ENCODE measurements around the gene CFAP77. TPM values are rescaled to one million over a fixed set of nuclear protein-coding genes. Genes with fewer than 3 reads are reported as not detected.

Gene CFAP77
- total RNA-seq, 1 donor from 2014 or later = not detected

GRCh38 chr9:132605387-132605786, 195.4 kb downstream of the CFAP77 start:
- H3K4me3 Mint-ChIP-seq = no peak overlapping the region
- H3K36me3 Mint-ChIP-seq (ENCODE audit: low read depth) = peaks cover 93% of the 10 kb centered on the region
- intact Hi-C loops (cut with micrococcal nuclease) = no loop called here
- ChIA-PET POLR2A (interaction anchor here (0.7 kb wide), 1 partner anchor 39 kb away, joined by 3 read pairs; no protein-coding TSS in a partner anchor), CTCF (no interaction called here)
- no peak overlapping the region for H3K27ac Mint-ChIP-seq
- no peaks in the 10 kb centered on the region for H3K9me3 Mint-ChIP-seq
- no peaks in the 10 kb centered on the region for H3K27me3 Mint-ChIP-seq
- ATAC-seq (ENCODE audit: low read depth) (no peak), DNase-seq (no peak)
- TF ChIP-seq CTCF (IDR thresholded peaks at IDR 0.05) = no peak
- H3K4me1 Mint-ChIP-seq = no peaks in the 10 kb centered on the region

GRCh38 chr9:132606066-132606465, 196.1 kb downstream of the CFAP77 start:
- ChIA-PET CTCF (no interaction called here), POLR2A (no interaction called here)
- H3K36me3 Mint-ChIP-seq (ENCODE audit: low read depth) = peaks cover 93% of the 10 kb centered on the region
- intact Hi-C loops (cut with micrococcal nuclease) = no loop called here
- no peaks in the 10 kb centered on the region for H3K27me3 Mint-ChIP-seq
- no peak for TF ChIP-seq CTCF (IDR thresholded peaks at IDR 0.05)
- H3K9me3 Mint-ChIP-seq = no peaks in the 10 kb centered on the region
- H3K4me1 Mint-ChIP-seq = no peaks in the 10 kb centered on the region
- no peak overlapping the region for H3K4me3 Mint-ChIP-seq
- DNase-seq = no peak
- no peak overlapping the region for H3K27ac Mint-ChIP-seq
- ATAC-seq (ENCODE audit: low read depth) = no peak

- no peaks in the 10 kb centered on the region for H3K4me1 Mint-ChIP-seq
- peaks cover 90% of the 10 kb centered on the region for H3K36me3 Mint-ChIP-seq (ENCODE audit: low read depth)
These were observed 199.2 kb downstream of the CFAP77 start for GRCh38 chr9:132609184-132609583.

GRCh38 chr9:132609829-132610228, 199.8 kb downstream of the CFAP77 start:
- H3K27ac Mint-ChIP-seq = no peak overlapping the region
- no peak for TF ChIP-seq CTCF (IDR thresholded peaks at IDR 0.05)
- DNase-seq = no peak
- no peaks in the 10 kb centered on the region for H3K4me1 Mint-ChIP-seq
- H3K4me3 Mint-ChIP-seq = no peak overlapping the region
- intact Hi-C loops (cut with micrococcal nuclease) = no loop called here
- no peaks in the 10 kb centered on the region for H3K27me3 Mint-ChIP-seq
- H3K36me3 Mint-ChIP-seq (ENCODE audit: low read depth) = peaks cover 90% of the 10 kb centered on the region
- POLR2A ChIA-PET = no interaction called here
- no peak for ATAC-seq (ENCODE audit: low read depth)
- no peaks in the 10 kb centered on the region for H3K9me3 Mint-ChIP-seq
- CTCF ChIA-PET = no interaction called here

More at GRCh38 chr9:132609184-132609583, 199.2 kb downstream of the CFAP77 start:
- Mint-ChIP-seq H3K27ac (no peak overlapping the region), H3K4me3 (no peak overlapping the region), H3K9me3 (no peaks in the 10 kb centered on the region), H3K27me3 (no peaks in the 10 kb centered on the region)
- ATAC-seq (ENCODE audit: low read depth) (no peak), DNase-seq (no peak)
- POLR2A ChIA-PET = no interaction called here
- intact Hi-C loops (cut with micrococcal nuclease) = no loop called here
- CTCF ChIA-PET = no interaction called here
- no peak for TF ChIP-seq CTCF (IDR thresholded peaks at IDR 0.05)

- no peak for TF ChIP-seq CTCF (IDR thresholded peaks at IDR 0.05)
- ATAC-seq (ENCODE audit: low read depth) = no peak
- Mint-ChIP-seq H3K36me3 (ENCODE audit: low read depth) (peaks cover 90% of the 10 kb centered on the region), H3K27ac (no peak overlapping the region), H3K9me3 (no peaks in the 10 kb centered on the region), H3K4me3 (no peak overlapping the region), H3K27me3 (no peaks in the 10 kb centered on the region), H3K4me1 (no peaks in the 10 kb centered on the region)
- intact Hi-C loops (cut with micrococcal nuclease) = no loop called here
- DNase-seq = no peak
- POLR2A ChIA-PET = no interaction called here
- CTCF ChIA-PET = no interaction called here
These were observed 200.7 kb downstream of the CFAP77 start for GRCh38 chr9:132610661-132611060.
